ENCODE data around the gene HDAC3.
A peak's percentile ranks its signal among the peaks of the same experiment; 100 is the strongest.
"Not testable (repeated sequence)": the region's sequence is repeated elsewhere in the genome, so short reads cannot be mapped to it uniquely, and the experiment has no call there.

Gene HDAC3

GRCh38 chr5:141633871-141634561 lies 2.6 kb downstream of the HDAC3 start:
- no peak for DNase-seq

GRCh38 chr5:141632650-141633049 lies 4.0 kb downstream of the HDAC3 start:
- no peak for DNase-seq

GRCh38 chr5:141630570-141631140 lies 6.0 kb downstream of the HDAC3 start:
- no peak for DNase-seq

- DNase-seq: no peak
These were observed 8.4 kb downstream of the HDAC3 start for GRCh38 chr5:141628175-141628788.

GRCh38 chr5:141623611-141624010 lies 13.0 kb downstream of the HDAC3 start:
- DNase-seq: no peak

- DNase-seq: no peak
These were observed 13.5 kb downstream of the HDAC3 start for GRCh38 chr5:141623186-141623585.

- peak; percentile 97 for DNase-seq
These were observed 17.7 kb downstream of the HDAC3 start, which contains the start of gene DIAPH1 for GRCh38 chr5:141618804-141619554. Gene DIAPH1 (minus strand): TSS chr5:141619000. CDS start chr5:141618914, 86 bp downstream.

GRCh38 chr5:141618030-141618803 lies 18.4 kb downstream of the HDAC3 start:
- DNase-seq: peak; percentile 20

GRCh38 chr5:141617682-141618029 lies 19.0 kb downstream of the HDAC3 start:
- no peak for DNase-seq

GRCh38 chr5:141617128-141617527 lies 19.5 kb downstream of the HDAC3 start:
- no peak for DNase-seq

- no peak for DNase-seq
These were observed 20.5 kb downstream of the HDAC3 start for GRCh38 chr5:141615991-141616720.

GRCh38 chr5:141613344-141613743 lies 23.3 kb downstream of the HDAC3 start:
- DNase-seq: no peak

GRCh38 chr5:141611289-141611688 lies 25.4 kb downstream of the HDAC3 start:
- no peak for DNase-seq

GRCh38 chr5:141609921-141610320 lies 26.7 kb downstream of the HDAC3 start:
- DNase-seq: not testable (repeated sequence)

- DNase-seq: no peak
These were observed 27.6 kb downstream of the HDAC3 start for GRCh38 chr5:141609044-141609443.

GRCh38 chr5:141608557-141608956 lies 28.1 kb downstream of the HDAC3 start:
- DNase-seq: no peak

- DNase-seq: no peak
These were observed 28.6 kb downstream of the HDAC3 start for GRCh38 chr5:141608046-141608445.

- peak; percentile 55 for DNase-seq
These were observed 30.9 kb downstream of the HDAC3 start for GRCh38 chr5:141605523-141606277.

- no peak for DNase-seq
These were observed 32.5 kb downstream of the HDAC3 start for GRCh38 chr5:141603923-141604717.

GRCh38 chr5:141602606-141603005 lies 34.0 kb downstream of the HDAC3 start:
- DNase-seq: no peak

All from activated CD4-positive, alpha-beta T cell treated with anti-CD3 and anti-CD28 coated beads for 1 hour (primary cell).